ENCODE data around the gene FBXL22. TPM values are rescaled to one million over a fixed set of nuclear protein-coding genes. Genes with fewer than 3 reads are reported as not detected.

FBXL22 gene
- total and polyA plus RNA-seq, 2 of the 8 experiments (the other 6 are each of a cell fraction or from before 2014, with no cell fraction given): 0.09 to 0.47 TPM

DNA sequence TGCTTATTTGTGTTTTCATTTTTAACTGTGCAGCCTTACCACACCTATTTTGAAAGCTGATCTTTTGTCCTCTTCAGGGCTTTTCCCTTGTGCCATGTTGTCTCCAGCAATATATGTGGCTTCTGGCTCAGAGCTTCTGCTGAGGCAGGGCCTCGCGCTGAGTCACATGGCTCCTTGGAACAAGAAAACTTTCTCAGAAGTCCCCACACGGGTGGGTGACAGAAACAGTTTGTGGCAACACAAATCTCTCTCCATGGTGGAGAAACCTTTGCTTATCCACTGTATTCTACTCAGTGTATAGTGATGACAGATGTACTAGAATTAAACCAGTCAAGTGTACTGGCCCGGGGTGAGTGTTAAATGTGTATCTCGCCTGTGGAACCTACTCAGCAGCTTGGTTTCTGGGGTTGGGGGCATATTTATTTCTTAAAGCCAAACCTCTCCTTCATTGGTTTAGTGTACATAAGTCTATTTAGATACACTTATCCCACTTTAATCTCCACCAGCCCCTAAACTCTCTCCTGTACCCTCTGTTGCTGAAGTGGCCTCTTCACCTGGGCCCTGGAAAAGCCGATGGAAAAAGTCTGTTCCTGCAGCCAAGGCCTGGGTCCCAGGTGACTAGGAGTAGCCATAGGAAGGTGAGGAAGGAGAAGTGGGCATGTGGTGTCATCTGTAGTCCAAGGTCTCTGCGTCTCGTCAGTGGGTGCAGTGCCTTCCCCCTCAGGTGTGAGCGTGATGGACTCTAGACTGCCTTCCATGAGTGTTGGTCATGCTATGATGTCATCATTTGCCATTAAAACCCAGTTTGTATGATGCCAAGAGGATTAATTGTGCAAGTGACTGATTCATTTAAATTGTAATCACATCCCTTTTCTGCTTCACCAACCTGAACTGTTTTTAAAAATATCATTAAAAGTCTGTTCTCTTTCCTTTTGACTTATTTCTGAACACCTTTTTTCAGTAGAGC is 3.2 kb upstream of the FBXL22 start:
- ChIA-PET CTCF (ENCODE audit: partially characterized antibody) (interaction anchor here (0.7 to 1.3 kb wide), 3 partner anchors 12 to 113 kb away, joined by 3 to 4 read pairs (median 3); partner anchors contain the start of gene USP3), POLR2A (ENCODE audit: partially characterized antibody) (no interaction called here)
- Histone ChIP-seq H3K56ac (replicated peaks; ENCODE audit: insufficient read length, low read depth, low read length) (no peak overlapping the region), H3K23me2 (ENCODE audit: low read depth, low read length) (no peaks in the 10 kb centered on the region), H3K23ac (ENCODE audit: insufficient read length) (no peak overlapping the region), H3K4me2 (ENCODE audit: insufficient read depth in 1 of 2, low read depth in 2 of 2, low read length in 2 of 2) (no peak overlapping the region), H4K20me1 (replicated peaks in 1 of 2; ENCODE audit: control insufficient read depth in 1 of 2, insufficient read depth in 2 of 2, low read length in 2 of 2) (peaks cover 0 to 2% of the 10 kb centered on the region in 2 experiments), H3K27me3 (replicated peaks in 1 of 4; ENCODE audit: control insufficient read depth in 3 of 4, extremely low read depth in 1 of 4, insufficient read depth in 3 of 4, low read length in 3 of 4) (no peaks in the 10 kb centered on the region; a peak in 2 of 7 replicates), H2AFZ (ENCODE audit: low read length) (no peak overlapping the region), H3K18ac (ENCODE audit: extremely low read depth, low read length) (no peak overlapping the region), H3K9ac (replicated peaks in 1 of 4; ENCODE audit: extremely low read depth in 1 of 4, low read depth in 3 of 4, low read length in 3 of 4) (no peak overlapping the region), H2BK5ac (ENCODE audit: low read depth, low read length) (no peak overlapping the region), H3K4me1 (replicated peaks in 1 of 4; ENCODE audit: control insufficient read depth in 3 of 4, insufficient read depth in 4 of 4, low read length in 3 of 4) (peaks cover 0 to 7% (median 6%) of the 10 kb centered on the region in 4 experiments; a peak in 5 of 7 replicates), H2AK5ac (ENCODE audit: low read depth, low read length) (no peak overlapping the region), H4K5ac (ENCODE audit: insufficient read length, low read depth, low read length) (no peak overlapping the region), H2BK15ac (ENCODE audit: low read length) (no peak overlapping the region), H3K79me2 (ENCODE audit: control insufficient read depth in 1 of 2, insufficient read depth in 2 of 2, low read length in 2 of 2) (no peaks in the 10 kb centered on the region), H2BK12ac (ENCODE audit: low read depth, low read length) (no peak overlapping the region), H2BK20ac (ENCODE audit: low read length) (no peak overlapping the region), H4K91ac (replicated peaks; ENCODE audit: insufficient read length, low read length) (no peak overlapping the region), H3K36me3 (ENCODE audit: control insufficient read depth in 2 of 4, insufficient read depth in 4 of 4, low read length in 3 of 4) (peaks cover 0 to 8% (median 1%) of the 10 kb centered on the region in 4 experiments; a peak in 1 of 8 replicates), H3K79me1 (ENCODE audit: low read depth, low read length) (no peaks in the 10 kb centered on the region; the same call in 1 of the 2 replicates), H2BK120ac (replicated peaks; ENCODE audit: low read depth, low read length) (no peak overlapping the region), H4K8ac (ENCODE audit: extremely low read depth, insufficient read depth, low read length) (peak overlapping the region; percentile 43; the same call in 1 of the 2 replicates), H3K4ac (replicated peaks; ENCODE audit: insufficient read length, low read depth, low read length) (no peak overlapping the region), H3K14ac (ENCODE audit: insufficient read length) (no peak overlapping the region), H3K4me3 (ENCODE audit: extremely low read depth in 1 of 4, insufficient read depth in 2 of 4, low read depth in 3 of 4, low read length in 4 of 4) (no peak overlapping the region), H3K9me3 (ENCODE audit: insufficient read depth in 2 of 2, low read depth in 1 of 2, low read length in 1 of 2) (no peaks in the 10 kb centered on the region), H3K27ac (ENCODE audit: low read depth, low read length) (no peak overlapping the region)
- 91% methylated on average over 9 of the region's 9 CpGs; no CpG with 5 or more reads in 1 of the 2 experiments for WGBS, 2 experiments (ENCODE audit: extremely low coverage in 1 of 2, insufficient coverage in 1 of 2, insufficient read length in 1 of 2, insufficient replicate concordance in 2 of 2, low coverage in 1 of 2, low lambda C conversion rate in 2 of 2, missing lambda C conversion rate in 1 of 2)
- DNase-seq (ENCODE audit: low read depth in 1 of 2, low spot score in 2 of 2): no peak
- no peak for FAIRE-seq
- TF ChIP-seq CREB1 (IDR thresholded peaks at IDR 0.05) (no peak), ATF2 (IDR thresholded peaks at IDR 0.05; ENCODE audit: low read length) (no peak), CHD1 (IDR thresholded peaks at IDR 0.05; ENCODE audit: low read depth, low read length) (no peak), FOSL1 (IDR thresholded peaks at IDR 0.05; ENCODE audit: insufficient read depth, low read depth, low read length) (no peak), PHF8 (conservative IDR thresholded peaks at IDR 0.05; ENCODE audit: low read depth, low read length) (no peak), JUN (IDR thresholded peaks at IDR 0.05; ENCODE audit: low read depth, low read length) (no peak), JUND (IDR thresholded peaks at IDR 0.05; ENCODE audit: low read length) (no peak), POU5F1 (IDR thresholded peaks at IDR 0.05; ENCODE audit: low read depth, low read length) (no peak)
- TF ChIP-seq, protein P1, sequence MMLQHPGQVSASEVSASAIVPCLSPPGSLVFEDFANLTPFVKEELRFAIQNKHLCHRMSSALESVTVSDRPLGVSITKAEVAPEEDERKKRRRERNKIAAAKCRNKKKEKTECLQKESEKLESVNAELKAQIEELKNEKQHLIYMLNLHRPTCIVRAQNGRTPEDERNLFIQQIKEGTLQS (IDR thresholded peaks at IDR 0.05; ENCODE audit: insufficient read depth, low read depth, low read length): no peak

All from H1 (cell line).